Measurements from ENCODE around the gene F2R.
"Not testable (repeated sequence)": the region's sequence is repeated elsewhere in the genome, so short reads cannot be mapped to it uniquely, and the experiment has no call there.

Gene F2R

GRCh38 chr5:76720988-76721569 lies 5.2 kb downstream of the F2R start:
- no peak for DNase-seq (ENCODE audit: low read depth)

- no peak for DNase-seq (ENCODE audit: low read depth)
These were observed 7.3 kb downstream of the F2R start for GRCh38 chr5:76723266-76723665.

DNA sequence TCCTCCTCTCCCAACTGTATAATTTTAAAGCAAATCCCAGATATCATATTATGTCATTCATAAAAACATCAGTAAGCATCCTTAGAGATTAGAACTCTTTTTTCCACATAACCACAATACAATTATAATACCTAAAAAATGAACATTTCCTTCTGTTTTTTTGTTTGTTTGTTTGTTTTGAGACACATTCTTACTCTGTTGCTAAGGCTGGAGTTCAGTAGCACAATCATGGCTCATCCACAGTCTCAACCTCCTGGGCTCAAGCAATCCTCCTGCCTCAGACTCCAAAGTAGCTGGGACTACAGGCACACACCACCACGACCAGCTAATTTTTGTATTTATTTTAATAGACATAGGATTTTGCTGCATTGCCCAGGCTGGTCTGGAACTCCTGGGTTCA lies 8.0 kb downstream of the F2R start:
- DNase-seq (ENCODE audit: low read depth): no peak

- no peak for DNase-seq (ENCODE audit: low read depth)
These were observed 8.9 kb downstream of the F2R start for GRCh38 chr5:76724871-76725270.

DNA sequence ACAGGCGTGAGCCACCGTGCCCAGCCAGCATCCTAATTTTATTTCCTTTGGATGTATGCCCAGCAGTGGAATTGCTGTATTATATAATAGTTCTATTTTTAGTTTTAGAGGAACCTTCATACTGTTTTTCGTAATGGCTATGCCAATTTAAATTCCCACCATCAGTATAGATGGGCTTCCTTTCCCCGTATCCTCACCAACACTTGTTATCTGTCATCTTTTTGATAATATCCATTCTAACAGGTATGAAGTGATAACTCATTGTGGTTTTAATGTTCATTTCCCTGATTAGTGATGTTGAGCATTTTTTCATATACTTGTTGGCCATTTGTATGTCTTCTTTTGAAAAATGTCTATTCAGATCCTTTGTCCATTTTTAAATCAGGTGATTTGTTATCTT lies 13.0 kb downstream of the F2R start:
- no peak for DNase-seq (ENCODE audit: low read depth)

DNA sequence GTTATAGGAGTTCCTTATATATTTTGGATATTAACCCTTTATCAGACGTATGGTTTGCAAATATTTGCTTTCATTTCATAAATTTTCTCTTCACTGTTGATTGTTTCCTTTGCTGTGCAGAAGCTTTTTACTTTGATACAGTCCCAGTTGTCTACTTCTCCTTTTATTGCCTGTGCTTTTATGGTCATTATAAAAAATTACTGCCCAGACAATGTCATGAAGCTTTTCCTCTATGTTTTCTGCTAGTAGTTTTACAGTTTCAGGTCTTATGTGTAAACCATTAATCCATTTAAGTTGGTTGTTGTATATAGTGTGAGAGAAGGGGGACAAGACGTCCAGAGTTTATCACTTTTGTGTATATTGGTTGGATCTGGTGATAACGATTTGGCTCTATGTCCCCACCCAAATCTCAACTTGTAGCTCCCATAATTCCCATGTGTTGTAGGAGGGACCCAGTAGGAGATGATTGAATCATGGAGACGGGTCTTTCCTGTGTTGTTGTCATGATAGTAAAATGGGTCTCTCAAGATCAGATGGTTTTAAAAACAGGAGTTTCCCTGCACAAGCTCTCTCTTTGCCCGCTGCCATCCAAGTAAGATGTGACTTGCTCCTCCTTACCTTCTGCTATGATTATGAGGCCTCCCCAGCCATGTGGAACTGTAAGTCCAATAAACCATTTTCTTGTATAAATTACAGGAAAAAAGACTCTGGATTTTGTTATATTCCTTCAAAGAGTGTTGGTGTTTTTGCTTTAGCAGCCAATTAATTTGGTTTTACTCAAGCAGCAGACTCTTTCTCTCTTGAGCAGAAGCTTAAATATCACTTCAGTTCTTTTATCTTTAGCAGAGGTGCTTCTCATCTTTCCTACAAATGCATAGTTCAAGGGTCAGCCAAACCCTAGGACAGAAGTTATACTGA lies 13.7 kb downstream of the F2R start:
- DNase-seq (ENCODE audit: low read depth): no peak

- no peak for DNase-seq (ENCODE audit: low read depth)
These were observed 16.6 kb downstream of the F2R start for GRCh38 chr5:76732405-76733048.

DNA sequence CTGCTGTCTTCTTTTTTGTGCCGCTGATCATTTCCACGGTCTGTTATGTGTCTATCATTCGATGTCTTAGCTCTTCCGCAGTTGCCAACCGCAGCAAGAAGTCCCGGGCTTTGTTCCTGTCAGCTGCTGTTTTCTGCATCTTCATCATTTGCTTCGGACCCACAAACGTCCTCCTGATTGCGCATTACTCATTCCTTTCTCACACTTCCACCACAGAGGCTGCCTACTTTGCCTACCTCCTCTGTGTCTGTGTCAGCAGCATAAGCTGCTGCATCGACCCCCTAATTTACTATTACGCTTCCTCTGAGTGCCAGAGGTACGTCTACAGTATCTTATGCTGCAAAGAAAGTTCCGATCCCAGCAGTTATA lies 17.1 kb downstream of the F2R start:
- no peak for DNase-seq (ENCODE audit: low read depth)

GRCh38 chr5:76735762-76736545 lies 20.0 kb downstream of the F2R start:
- no peak for DNase-seq (ENCODE audit: low read depth)

- no peak for DNase-seq (ENCODE audit: low read depth)
These were observed 21.0 kb downstream of the F2R start for GRCh38 chr5:76736679-76737556.

DNA sequence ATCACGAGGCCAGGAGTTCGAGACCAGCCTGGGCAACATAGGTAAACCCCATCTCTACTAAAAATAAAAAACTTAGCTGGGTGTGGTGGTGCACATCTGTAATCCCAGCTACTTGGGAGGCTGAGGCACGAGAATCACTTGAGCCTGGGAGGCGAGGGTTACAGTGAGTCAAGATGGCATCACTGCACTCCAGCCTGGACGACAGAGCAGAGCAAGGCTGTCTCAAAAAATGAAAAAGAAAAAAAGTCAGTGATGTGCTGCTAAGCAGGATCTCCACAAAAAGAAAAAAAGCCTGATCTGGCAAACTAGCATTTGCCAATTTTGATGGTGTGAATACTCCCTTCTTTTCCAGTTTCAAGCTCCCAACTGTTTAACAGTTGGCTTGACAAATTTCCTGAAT lies 21.9 kb downstream of the F2R start:
- DNase-seq (ENCODE audit: low read depth): no peak

GRCh38 chr5:76741506-76741905 lies 25.6 kb downstream of the F2R start:
- DNase-seq (ENCODE audit: low read depth): not testable (repeated sequence)

DNA sequence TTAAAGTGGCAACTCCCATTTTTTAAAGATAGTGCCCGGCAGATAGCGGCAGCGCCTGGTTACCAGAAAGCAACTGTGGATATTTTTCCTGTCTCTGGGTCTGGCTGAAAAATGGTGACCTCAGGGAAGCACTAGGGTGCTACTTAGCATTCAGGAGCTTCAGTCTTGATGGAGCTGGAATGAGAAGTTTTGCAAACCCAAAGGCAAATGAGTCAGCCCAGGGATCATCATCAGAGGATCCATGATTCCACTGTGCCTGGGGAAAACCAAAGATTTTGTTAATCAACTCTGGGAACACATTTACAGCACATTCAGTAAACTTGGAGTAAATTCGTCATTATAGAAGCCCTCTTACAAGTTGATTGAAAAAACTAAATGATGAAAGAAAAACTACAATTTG lies 26.7 kb downstream of the F2R start:
- DNase-seq (ENCODE audit: low read depth): no peak

GRCh38 chr5:76744632-76745031 lies 28.7 kb downstream of the F2R start:
- DNase-seq (ENCODE audit: low read depth): no peak

- DNase-seq (ENCODE audit: low read depth): no peak
These were observed 29.7 kb downstream of the F2R start for GRCh38 chr5:76745670-76746069.

GRCh38 chr5:76746677-76747076 lies 30.8 kb downstream of the F2R start:
- no peak for DNase-seq (ENCODE audit: low read depth)

GRCh38 chr5:76747706-76748105 lies 31.8 kb downstream of the F2R start:
- DNase-seq (ENCODE audit: low read depth): no peak

DNA sequence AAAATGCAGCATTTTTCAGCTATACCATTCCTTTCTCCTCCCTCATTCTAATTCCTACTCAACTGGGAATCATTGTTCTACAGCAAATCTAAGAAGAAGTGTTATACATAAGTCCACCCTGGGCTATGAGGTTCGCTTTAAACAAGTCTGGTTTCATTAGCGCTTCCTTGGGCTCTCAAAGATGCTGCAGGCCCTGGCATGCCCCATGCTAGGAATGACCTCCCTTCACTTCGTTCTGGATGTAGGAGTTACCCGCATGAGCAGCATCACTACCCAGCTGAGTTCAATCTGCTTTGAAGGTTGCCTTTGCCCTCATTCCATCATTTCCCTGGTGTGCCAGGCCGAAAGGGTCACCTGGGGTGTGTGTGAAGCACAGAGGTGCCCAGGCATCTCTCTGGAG lies 35.4 kb downstream of the F2R start:
- no peak for DNase-seq (ENCODE audit: low read depth)

GRCh38 chr5:76754668-76755078 lies 38.7 kb downstream of the F2R start:
- no peak for DNase-seq (ENCODE audit: low read depth)

DNA sequence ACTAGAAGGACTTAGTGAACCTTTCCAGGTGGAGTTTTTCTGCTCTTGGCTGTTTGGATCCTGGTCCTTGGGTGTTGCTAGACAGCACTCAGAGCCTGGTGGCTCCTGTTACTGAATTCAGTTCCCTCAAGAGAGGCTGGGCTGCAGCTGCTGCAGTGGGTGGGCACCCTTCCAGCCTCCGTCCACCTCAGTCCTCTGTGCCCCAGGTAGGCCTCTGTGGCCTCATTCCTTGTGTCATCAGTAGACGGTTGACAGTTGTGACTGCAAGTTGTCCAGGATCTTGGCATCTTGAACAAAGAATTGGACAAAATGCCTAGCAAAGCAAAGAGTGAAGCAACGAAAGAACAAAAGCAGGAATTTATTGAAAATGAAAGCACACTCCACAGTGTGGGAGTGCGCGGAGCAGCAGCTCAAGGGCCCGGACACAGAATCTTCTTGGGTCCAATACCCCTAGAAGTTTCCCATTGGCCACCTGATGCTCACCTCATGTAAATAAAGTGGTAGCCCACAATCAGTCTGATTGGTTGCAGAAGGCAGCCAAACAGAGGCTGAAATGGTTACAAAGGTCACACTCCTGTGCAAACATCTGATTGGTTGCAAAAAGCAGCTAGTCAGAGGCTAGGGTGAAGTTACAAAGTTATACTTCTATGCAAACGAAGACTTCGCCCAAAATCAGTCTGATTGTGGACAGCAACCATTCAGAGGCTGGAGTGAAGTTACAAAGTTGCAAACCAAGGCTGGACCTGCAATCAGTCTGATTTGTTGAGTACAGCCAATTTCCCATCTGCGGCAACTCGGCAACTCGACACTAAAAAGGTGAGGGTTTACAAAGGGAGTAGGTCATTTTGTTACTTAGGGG lies 40.1 kb downstream of the F2R start:
- no peak for DNase-seq (ENCODE audit: low read depth)
